Type B pancreatic cell (in vitro differentiated cells): ENCODE results near the gene ACSF2. TPM values are rescaled to one million over a fixed set of nuclear protein-coding genes. Genes with fewer than 3 reads are reported as not detected.

Experiments
- DNase-seq: peaks from one replicate; pipeline ENCODE4 v3.0.0; 2021; ENCODE audit warnings: mixed read lengths; ENCODE audit not compliant: unreplicated experiment; ENCODE audit errors: extremely low spot score
- H3K27ac Mint-ChIP-seq: 2 replicates; pipeline ENCODE4 v1.8.0; 2021; ENCODE audit warnings: mild to moderate bottlenecking, mixed read lengths
- H3K27me3 Mint-ChIP-seq: 2 replicates; pipeline ENCODE4 v1.8.0; 2021; ENCODE audit warnings: mixed read lengths
- H3K36me3 Mint-ChIP-seq: 2 replicates; pipeline ENCODE4 v1.8.0; 2021; ENCODE audit warnings: mixed read lengths
- H3K4me1 Mint-ChIP-seq: one replicate; pipeline ENCODE4 v1.8.0; 2021; ENCODE audit warnings: mixed read lengths; ENCODE audit not compliant: unreplicated experiment
- H3K4me3 Mint-ChIP-seq: 2 replicates; pipeline ENCODE4 v1.8.0; 2021; ENCODE audit warnings: mild to moderate bottlenecking, mixed read lengths
- H3K9me3 Mint-ChIP-seq: 2 replicates; pipeline ENCODE4 v1.8.0; 2021; ENCODE audit warnings: mixed read lengths
- CTCF ChIP-seq: fragments of 200-600 bp; sonication (generic); conservative IDR thresholded peaks from 2 replicates; pipeline ENCODE4 v1.5.0; 2021; ENCODE audit warnings: antibody characterized with exemption, mild to moderate bottlenecking
- total RNA-seq: library from RNA; stranded (reverse); gene quantifications from 2 replicates; pipeline ENCODE4 v1.2.1, GENCODE V29; 2021; ENCODE audit warnings: low replicate concordance

Gene ACSF2
- total RNA-seq, 1 donor from 2014 or later = 57.3 TPM

DNA sequence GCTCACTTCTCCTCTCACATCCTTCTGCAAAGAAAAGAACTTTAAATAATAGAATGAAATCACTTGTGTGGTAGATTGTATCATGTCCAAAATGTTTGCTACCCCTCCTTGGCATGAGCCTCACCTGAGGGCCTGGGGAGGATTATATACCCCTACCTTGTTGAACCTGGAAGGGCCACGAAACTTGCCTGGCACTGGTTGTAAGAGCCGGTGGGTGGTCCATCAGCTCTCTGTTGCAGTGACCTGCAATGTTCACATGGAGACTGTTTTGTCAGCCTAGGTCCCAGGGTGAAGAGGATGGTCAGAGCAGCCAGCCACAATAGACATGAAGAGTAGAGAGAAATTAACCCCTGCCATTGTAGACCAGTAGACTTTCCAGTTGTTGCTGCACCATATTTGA, 62.9 kb downstream of the ACSF2 start:
- Mint-ChIP-seq H3K36me3 (peaks cover 3% of the 10 kb centered on the region), H3K27ac (no peak overlapping the region), H3K4me3 (no peak overlapping the region), H3K4me1 (peaks cover 3% of the 10 kb centered on the region), H3K9me3 (no peaks in the 10 kb centered on the region), H3K27me3 (no peaks in the 10 kb centered on the region)
- TF ChIP-seq CTCF = no peak
- DNase-seq = no peak

DNA sequence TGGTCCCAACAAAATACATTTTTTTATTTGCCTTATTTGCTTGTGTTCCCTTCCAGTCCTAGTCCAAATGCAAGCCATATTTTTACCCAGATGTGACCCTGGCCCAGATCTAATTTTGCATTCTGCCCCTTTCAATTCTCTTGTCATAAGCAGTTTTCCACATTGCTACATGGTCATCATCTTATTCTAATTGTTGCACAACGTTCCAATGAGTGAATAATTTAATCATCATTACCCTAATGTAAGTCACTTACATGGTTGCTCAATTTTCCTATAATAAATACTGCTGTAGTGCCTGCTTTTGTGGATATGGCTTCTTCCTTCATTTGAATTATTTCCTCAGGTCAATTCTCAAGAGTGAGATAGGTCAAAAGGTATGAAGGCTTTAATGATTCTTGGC, 65.5 kb downstream of the ACSF2 start:
- Mint-ChIP-seq H3K4me3 (no peak overlapping the region), H3K4me1 (peaks cover 4% of the 10 kb centered on the region), H3K36me3 (no peaks in the 10 kb centered on the region), H3K27ac (no peak overlapping the region), H3K9me3 (no peaks in the 10 kb centered on the region), H3K27me3 (no peaks in the 10 kb centered on the region)
- TF ChIP-seq CTCF = no peak
- no peak for DNase-seq

- Mint-ChIP-seq H3K36me3 (no peaks in the 10 kb centered on the region), H3K27ac (no peak overlapping the region)
- TF ChIP-seq CTCF = no peak
Observed at GRCh38 chr17:50492214-50492613, 66.2 kb downstream of the ACSF2 start.

GRCh38 chr17:50493744-50494143, 67.7 kb downstream of the ACSF2 start:
- Mint-ChIP-seq H3K36me3 (no peaks in the 10 kb centered on the region), H3K27me3 (no peaks in the 10 kb centered on the region), H3K4me1 (peaks cover 4% of the 10 kb centered on the region), H3K4me3 (no peak overlapping the region), H3K27ac (no peak overlapping the region), H3K9me3 (no peaks in the 10 kb centered on the region)
- no peak for TF ChIP-seq CTCF
- no peak for DNase-seq

More at GRCh38 chr17:50492214-50492613, 66.2 kb downstream of the ACSF2 start:
- Mint-ChIP-seq H3K27me3 (no peaks in the 10 kb centered on the region), H3K9me3 (no peaks in the 10 kb centered on the region), H3K4me1 (peaks cover 4% of the 10 kb centered on the region), H3K4me3 (no peak overlapping the region)
- no peak for DNase-seq

- no peak overlapping the region for H3K4me3 Mint-ChIP-seq
- no peak for TF ChIP-seq CTCF
- no peak for DNase-seq
- H3K9me3 Mint-ChIP-seq = no peaks in the 10 kb centered on the region
- no peaks in the 10 kb centered on the region for H3K36me3 Mint-ChIP-seq
- H3K27me3 Mint-ChIP-seq = no peaks in the 10 kb centered on the region
- H3K27ac Mint-ChIP-seq = no peak overlapping the region
- H3K4me1 Mint-ChIP-seq = peaks cover 4% of the 10 kb centered on the region
Observed at GRCh38 chr17:50495217-50495823, 69.3 kb downstream of the ACSF2 start.

DNA sequence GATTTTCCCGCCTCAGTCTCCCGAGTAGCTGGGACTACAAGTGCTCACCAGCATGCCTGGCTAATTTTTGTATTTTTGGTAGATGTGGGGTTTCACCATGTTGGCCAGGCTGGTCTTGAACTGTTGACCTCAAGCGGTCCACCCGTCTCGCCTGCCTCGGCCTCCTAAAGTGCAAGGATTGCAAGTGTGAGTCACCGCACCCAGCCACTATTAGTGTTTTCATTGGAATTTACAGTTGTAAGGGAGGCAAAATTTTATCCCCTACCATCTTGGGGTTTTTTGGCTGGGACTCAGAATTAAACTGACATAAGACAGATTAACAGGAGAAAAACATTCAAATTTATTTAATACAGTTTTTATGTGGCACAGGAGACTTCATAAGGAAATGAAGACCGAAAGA, 69.9 kb downstream of the ACSF2 start:
- no peak overlapping the region for H3K27ac Mint-ChIP-seq
- H3K27me3 Mint-ChIP-seq = no peaks in the 10 kb centered on the region
- DNase-seq = no peak
- no peaks in the 10 kb centered on the region for H3K36me3 Mint-ChIP-seq
- H3K9me3 Mint-ChIP-seq = no peaks in the 10 kb centered on the region
- no peak for TF ChIP-seq CTCF
- peaks cover 4% of the 10 kb centered on the region for H3K4me1 Mint-ChIP-seq
- no peak overlapping the region for H3K4me3 Mint-ChIP-seq
